GM19463 (cell line): ENCODE data around the gene AKAP8L.
"Not testable (repeated sequence)": the region's sequence is repeated elsewhere in the genome, so short reads cannot be mapped to it uniquely, and the experiment has no call there.

Source experiments
- ATAC-seq: cut with Tn5 transposase; IDR thresholded peaks from one replicate; pipeline ENCODE4 v1.9.1; 2021; ENCODE audit warnings: mild to moderate bottlenecking, moderate library complexity; ENCODE audit not compliant: unreplicated experiment

The AKAP8L gene

GRCh38 chr19:15421721-15422260 is 3.0 kb upstream of the AKAP8L start:
- no peak for ATAC-seq

- no peak for ATAC-seq
Observed at GRCh38 chr19:15421136-15421695, 2.4 kb upstream of the AKAP8L start.

GRCh38 chr19:15419413-15420025 is 731 bp upstream of the AKAP8L start:
- ATAC-seq = no peak

DNA sequence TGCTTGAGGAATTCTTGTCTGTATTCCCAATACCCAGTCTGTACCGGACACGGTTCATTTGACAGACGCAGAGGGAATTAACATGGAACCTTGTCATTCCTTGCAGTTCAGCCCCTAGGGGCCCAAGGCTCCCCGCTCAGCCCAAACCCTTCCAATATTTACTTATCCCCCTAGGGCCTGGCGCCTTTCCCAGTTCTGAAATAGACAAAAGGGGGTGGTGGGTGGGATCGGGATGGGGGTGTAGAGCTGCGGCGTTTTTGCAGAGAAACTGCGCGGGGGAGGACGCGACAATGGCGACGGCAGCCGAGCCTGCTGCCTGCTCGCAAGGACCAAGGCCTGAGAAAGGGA is 583 bp downstream of the AKAP8L start:
- no peak for ATAC-seq

DNA sequence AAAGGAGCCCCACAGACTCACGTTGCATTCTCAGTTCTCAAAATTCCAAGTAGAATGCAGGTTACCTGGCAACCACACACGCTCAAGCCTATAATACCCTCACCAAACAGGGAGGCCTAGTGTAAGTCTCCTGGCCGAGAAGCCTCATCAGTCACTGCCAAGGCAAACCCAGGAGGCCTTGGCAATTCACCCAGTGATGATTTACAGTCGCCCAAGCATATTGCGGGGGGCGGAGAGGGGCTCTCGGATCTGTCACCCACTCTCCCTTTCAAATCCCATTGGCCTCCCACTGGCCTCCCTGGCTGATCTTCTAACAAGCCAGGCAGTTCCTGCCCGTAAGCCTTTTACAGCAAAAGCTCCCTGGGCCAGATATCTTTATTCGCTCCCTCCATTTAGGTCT is 1.1 kb downstream of the AKAP8L start:
- no peak for ATAC-seq

- ATAC-seq = no peak
Observed at GRCh38 chr19:15412832-15413231, 6.0 kb downstream of the AKAP8L start.

DNA sequence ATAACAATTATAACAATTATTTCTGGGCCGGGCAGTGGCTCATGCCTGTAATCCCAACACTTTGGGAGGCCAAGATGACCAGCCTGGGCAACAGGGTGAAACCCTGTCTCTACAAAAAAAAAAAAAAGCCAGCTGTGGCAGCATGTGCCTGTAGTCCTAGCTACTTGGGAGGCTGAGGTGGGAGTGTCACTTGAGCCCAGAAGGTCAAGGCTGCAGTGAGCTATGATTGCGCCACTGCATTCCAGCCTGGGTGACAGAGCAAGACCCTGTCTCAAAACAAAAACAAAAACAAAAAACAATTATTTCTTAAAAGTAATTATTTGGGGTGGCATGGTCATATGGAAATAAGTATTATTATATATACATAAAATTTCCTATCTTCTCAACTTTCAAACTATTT is 7.4 kb downstream of the AKAP8L start:
- not testable (repeated sequence) for ATAC-seq

DNA sequence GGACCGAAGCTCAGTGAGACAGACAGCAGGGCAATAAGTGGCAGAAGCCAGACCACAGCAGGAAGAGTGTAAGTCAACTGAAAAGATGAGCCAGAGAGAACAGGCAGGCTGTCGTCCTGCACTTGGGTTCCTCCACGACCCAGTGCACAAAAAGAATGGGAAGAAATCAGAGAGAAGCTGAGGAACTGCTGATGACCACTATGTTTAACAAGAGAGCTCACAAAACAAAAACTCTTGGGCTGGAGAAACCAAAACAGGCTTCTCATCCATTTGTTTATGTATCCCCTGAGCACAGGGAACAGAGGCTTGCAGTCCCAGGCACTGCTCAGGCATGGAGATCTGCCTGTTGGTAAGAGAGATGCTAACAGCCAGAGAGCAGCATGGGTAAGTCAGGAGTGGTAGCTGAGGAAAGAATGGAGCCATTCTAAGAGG is 14.0 kb downstream of the AKAP8L start:
- ATAC-seq = no peak

DNA sequence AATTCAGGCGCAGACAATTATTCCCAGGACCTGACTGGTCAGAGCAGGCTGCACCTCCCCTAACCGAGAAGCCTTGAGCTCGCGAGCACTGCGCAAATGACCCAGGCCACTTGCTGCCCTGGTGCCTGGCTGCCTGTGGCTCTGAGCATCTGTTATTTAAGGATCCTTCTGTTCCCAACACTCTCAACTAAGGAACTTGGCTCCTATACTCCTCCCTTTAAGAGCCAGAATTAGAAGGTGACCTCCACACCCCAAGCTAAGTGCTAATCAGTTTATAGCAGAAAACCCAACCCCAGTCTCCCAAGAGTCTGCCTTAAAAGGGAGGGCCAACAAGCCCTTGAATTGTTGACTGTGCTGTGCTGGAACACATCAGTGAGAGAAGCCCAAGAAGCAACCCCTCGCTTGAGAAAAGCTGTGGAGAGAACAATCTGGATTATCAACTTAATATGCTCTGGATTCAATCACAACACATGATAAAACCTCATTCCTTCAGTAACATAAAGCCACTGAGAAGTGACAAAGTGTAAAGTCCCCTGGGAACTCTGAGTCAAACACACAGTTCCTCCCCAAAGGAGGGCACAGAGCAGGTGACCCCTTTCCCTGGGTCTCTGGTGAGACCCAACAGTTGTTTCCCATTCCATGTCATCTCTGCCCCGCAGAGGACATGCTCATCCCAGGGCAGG is 14.6 kb downstream of the AKAP8L start:
- ATAC-seq = no peak

- ATAC-seq = no peak
Observed at GRCh38 chr19:15403151-15403531, 15.6 kb downstream of the AKAP8L start.

DNA sequence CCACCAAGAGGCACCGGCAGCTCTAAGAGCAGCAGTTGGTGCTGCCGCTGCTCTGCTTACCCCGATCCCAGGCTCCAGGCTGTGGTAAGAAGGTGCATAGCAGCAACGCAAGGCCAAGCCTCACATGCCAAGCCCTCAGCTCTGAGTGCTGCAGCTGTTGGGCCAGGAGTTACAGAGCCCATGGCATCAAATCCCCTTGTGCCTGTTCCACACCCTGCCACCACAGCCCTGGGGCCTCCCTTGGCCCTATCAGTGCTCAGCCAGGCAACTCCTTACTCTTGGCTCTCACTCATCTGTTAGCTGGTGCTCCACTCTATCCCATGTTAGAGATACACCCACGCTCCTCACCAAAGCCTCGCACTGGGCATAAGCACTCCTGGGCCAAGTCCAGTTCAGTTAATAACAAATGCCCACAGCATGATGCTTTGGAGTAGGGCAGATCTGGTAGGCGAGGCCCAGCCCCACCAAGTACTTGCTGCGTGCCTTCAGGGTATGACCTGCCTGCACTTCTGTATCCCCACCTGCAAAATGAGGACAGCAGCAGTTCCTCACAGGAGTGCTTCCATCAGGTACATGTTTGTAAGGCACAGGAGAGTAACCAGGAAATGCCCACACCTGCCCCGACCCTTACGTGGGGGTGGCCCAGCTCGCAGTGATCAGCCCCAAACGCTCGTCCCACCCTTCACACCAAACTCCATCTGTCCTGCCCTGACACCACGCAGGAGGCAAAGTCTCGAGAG is 16.2 kb downstream of the AKAP8L start:
- ATAC-seq = no peak

- ATAC-seq = no peak
Observed at GRCh38 chr19:15401397-15401710, 17.4 kb downstream of the AKAP8L start.

DNA sequence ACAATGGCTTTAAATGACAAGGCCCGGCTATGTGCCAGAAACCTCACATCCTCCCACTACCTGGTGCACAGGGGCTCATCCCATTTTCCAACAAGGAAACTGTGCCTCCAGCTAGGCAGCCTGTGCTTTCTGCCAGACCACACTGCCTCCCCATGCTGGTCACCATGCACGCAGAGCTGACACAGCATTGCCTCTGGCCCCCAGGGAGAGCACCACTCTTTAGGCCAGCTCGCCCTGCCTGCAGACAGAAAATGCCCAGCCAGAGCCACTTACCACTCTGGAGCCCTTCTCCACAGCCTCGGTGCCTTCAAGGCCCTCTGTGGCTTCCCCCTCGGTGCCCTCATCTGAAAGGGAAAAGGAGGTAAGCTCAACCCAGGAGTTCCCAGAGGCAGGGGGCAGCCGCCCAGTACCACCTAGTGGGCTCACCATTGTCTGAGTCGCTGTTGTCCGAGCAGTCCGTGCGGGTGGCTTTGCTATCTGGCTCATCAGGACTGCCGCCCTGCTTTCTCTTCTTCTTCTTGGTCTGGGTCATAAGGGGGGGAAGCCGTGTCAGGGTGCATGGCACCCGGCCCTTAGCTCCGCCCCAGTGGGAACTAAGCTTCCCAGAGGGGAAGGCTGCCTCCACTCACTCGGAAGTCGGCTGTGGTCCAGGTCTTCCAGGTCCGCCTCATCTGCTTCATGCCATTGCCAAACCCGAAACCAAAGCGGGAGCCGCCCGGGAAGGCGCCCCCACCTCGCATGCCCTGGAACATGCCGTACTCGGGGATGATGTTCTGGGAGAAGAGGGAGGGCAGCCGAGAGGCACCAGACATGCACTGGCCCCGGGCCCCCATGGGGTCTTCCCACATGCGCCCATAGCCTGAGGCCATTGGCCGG is 18.0 kb downstream of the AKAP8L start:
- ATAC-seq = no peak

DNA sequence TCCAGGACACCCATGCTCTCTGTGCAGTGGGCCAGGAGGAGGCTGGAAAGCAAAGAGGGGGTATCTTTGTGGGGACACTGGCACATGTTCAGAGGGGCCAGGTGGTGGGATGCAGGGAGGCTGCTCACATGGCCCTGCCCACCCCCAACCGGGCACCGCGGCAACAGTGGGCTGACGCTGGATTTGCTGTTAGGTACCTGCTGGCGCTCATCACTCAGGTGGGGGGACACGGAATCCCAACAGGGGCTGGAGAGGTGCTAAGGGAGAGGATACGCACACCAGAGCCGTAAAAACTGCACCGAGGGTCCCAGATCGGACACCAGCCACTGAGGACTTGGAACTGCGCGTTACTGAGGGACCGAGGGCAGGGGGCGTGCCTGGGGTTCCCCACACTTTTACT is 19.2 kb downstream of the AKAP8L start:
- ATAC-seq = no peak

DNA sequence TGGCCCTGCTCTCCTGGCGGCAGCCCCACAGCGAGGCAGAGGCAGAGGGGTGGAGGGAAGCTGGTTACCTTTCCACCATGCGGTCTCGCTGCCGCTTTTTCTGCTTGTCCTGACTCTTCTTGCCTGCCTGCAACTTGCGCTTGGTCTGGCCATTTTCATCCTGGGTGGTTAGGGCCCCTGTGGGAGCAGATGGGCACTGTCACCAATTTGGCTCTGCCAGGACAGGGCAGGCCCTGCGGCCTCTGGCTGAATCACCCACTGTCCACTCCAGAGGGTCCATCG is 19.6 kb downstream of the AKAP8L start:
- no peak for ATAC-seq

DNA sequence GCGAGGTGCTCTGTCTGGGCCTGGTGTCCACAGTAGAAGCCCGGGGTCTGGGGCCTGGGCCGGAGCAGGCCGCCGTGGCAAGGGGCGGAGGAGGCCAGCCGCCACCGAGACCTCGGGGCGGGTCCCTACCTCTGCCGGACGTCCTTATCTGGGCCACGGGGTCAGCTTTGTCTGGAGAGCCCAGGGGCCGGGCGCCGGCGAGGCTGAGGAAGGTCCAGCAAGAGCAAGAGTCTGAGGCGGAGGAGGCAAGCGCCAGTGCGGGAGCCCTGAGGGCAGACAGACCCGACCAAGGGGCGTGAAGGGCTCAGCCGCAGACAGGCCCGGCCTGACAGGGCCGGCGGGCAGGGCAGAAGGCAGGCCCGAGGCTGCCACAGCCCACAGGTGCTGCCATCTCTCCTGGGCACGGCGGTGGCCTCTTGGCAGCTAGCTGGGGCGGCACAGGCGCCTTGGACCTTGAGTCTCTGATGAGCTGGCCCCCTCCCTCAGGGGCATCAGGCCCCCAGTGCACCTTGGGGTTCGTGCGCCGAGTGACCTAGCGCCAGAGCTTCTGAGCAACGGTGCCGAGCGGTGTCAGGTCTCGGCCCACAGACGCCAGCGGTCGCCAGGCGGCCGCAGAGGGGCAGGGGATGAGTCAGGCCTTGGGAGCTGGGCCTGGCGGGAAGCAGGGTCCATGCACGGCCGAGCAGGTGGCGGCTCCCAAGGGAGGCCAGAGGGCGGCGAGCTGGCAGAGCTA is 20.1 kb downstream of the AKAP8L start:
- ATAC-seq = no peak

DNA sequence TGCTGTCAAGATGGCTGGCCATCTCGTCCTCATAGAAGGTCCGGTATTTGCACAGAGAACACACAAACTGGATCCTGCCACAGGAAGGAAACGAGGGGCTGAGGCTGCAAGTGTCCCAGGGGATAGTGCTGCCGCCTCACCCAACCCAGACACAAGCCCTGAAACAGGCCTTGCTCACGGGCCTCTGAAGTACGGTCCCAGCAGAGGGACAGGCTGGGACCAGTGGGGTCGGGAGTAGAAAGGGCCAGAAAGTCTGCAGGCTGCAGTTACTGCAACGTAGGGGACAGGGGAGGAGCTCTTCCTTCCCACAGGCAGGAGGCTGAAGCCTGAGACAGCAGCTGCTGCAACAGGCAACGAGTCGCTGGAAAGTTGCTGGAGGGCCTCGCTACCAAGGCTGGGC is 21.0 kb downstream of the AKAP8L start:
- ATAC-seq = no peak

DNA sequence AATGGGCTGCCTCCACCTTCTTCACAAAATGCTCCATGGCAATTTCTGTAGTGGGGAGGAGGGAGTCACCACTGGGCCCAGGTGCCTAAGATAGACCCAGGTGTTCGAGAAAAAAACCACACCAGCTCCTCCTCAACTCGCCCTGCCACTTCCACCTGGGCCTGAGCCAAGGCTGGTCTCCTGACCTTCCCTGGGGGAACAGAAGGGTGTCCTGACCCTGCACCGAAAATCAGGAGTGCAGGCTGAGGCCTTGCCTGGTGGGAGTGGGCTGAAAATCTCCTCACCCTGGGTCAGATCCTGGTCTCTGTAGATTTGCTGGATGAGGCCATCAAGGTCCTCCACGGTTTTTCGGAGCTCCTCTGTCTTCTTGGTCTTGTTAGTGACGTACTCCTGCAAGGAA is 21.6 kb downstream of the AKAP8L start:
- no peak for ATAC-seq

GRCh38 chr19:15396436-15396835 is 22.4 kb downstream of the AKAP8L start:
- no peak for ATAC-seq

DNA sequence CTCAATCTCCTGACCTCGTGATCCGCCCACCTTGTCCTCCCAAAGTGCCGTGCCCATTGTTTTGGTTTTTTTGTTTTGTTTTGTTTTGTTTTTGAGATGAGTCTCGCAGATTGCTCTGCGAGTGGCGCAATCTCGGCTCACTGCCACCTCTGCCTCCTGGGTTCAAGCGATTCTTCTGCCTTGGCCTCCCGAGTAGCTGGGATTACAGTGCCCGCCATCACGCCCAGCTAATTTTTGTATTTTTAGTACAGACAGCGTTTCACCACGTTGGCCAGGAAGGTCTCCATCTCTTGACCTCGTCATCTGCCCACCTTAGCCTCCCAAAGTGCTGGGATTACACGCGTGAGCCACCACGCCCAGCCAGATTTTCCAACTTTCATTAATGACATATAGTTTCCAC is 23.5 kb downstream of the AKAP8L start:
- ATAC-seq = not testable (repeated sequence)
